NOMO-1 treated with dmso at 0.1 percent for 144 hours (cell line): ENCODE results near the gene RPH3AL.
"Not testable (repeated sequence)": the region's sequence is repeated elsewhere in the genome, so short reads cannot be mapped to it uniquely, and the experiment has no call there.

Experiments
- DNase-seq: peaks from one replicate; lab custom pipeline; 2025; ENCODE audit not compliant: unreplicated experiment; lab: John Stamatoyannopoulos, UW

Gene RPH3AL

GRCh38 chr17:283911-284675 lies 68.5 kb downstream of the RPH3AL start:
- DNase-seq, result no peak

GRCh38 chr17:282912-283882 lies 69.4 kb downstream of the RPH3AL start:
- DNase-seq, result no peak

GRCh38 chr17:282000-282911 lies 70.4 kb downstream of the RPH3AL start:
- peak; percentile 63 for DNase-seq

- DNase-seq, result no peak
Observed at GRCh38 chr17:281365-281999, 71.1 kb downstream of the RPH3AL start.

- DNase-seq, result no peak
Observed at GRCh38 chr17:280901-281300, 71.7 kb downstream of the RPH3AL start.

- no peak for DNase-seq
Observed at GRCh38 chr17:280216-280615, 72.4 kb downstream of the RPH3AL start.

- DNase-seq, result no peak
Observed at GRCh38 chr17:279776-280175, 72.8 kb downstream of the RPH3AL start.

- DNase-seq, result no peak
Observed at GRCh38 chr17:279331-279730, 73.3 kb downstream of the RPH3AL start.

- no peak for DNase-seq
Observed at GRCh38 chr17:278676-279059, 73.9 kb downstream of the RPH3AL start.

GRCh38 chr17:278055-278675 lies 74.4 kb downstream of the RPH3AL start:
- DNase-seq, result no peak

GRCh38 chr17:274902-275301 lies 77.7 kb downstream of the RPH3AL start:
- DNase-seq, result no peak

- no peak for DNase-seq
Observed at GRCh38 chr17:273981-274832, 78.4 kb downstream of the RPH3AL start.

GRCh38 chr17:272856-273255 lies 79.8 kb downstream of the RPH3AL start:
- DNase-seq, result not testable (repeated sequence)

GRCh38 chr17:271928-272623 lies 80.5 kb downstream of the RPH3AL start:
- DNase-seq, result not testable (repeated sequence)

- no peak for DNase-seq
Observed at GRCh38 chr17:269616-270514, 82.7 kb downstream of the RPH3AL start.

- no peak for DNase-seq
Observed at GRCh38 chr17:266701-267667, 85.6 kb downstream of the RPH3AL start.
